Measurements from ENCODE around the gene COL8A1. TPM values are rescaled to one million over a fixed set of nuclear protein-coding genes. Genes with fewer than 3 reads are reported as not detected.

Gene COL8A1
- total and polyA plus RNA-seq, 2 donors (not counting 1 experiment from before 2014, with no cell fraction given): 0.12 TPM; not detected in 1

DNA sequence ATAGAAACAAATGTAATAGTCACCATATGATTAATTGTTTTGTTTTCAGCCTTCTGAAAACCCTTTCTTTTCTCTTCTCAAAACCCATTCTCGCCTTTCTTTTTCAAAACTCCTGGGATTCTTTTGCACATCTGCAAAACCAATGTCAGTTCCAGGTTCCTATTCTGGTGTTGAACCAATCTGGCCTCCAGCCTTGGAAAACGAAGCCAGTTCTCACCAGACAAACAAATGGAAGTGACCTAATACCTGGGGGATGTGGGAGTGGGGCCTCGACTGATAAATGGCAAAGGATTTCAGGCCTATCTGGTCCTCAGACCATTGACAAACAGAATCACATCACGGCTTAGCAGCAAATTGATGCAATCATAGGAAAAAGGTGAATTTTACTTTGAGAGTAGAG is 73.0 kb downstream of the COL8A1 start:
- no peaks in the 10 kb centered on the region for H4K20me1 ChIP-seq (ENCODE audit: control insufficient read depth, insufficient read depth, low read length, poor library complexity, severe bottlenecking)
- intact Hi-C loops (cut with micrococcal nuclease): no loop called here
- peaks cover 11% of the 10 kb centered on the region for H3K27me3 Mint-ChIP-seq
- DNase-seq: no peak
- no peaks in the 10 kb centered on the region for H3K4me1 ChIP-seq (ENCODE audit: control insufficient read depth in 2 of 2, insufficient read depth in 2 of 2, low read length in 2 of 2)
- H3K9me3 Mint-ChIP-seq (ENCODE audit: insufficient read depth): no peaks in the 10 kb centered on the region
- no peaks in the 10 kb centered on the region for H3K9me3 ChIP-seq (ENCODE audit: control extremely low read depth in 1 of 3, control insufficient read depth in 2 of 3, insufficient read depth in 1 of 3, low read length in 2 of 3)
- H2AFZ ChIP-seq (ENCODE audit: insufficient read depth, low read depth, low read length, poor library complexity, severe bottlenecking): no peak overlapping the region
- POLR2A ChIA-PET: no interaction called here
- H3K4me3 ChIP-seq (ENCODE audit: control extremely low read depth in 1 of 5, extremely low read depth in 1 of 5, insufficient read depth in 1 of 5, low read depth in 2 of 5, low read length in 4 of 5): no peak overlapping the region
- CTCF ChIA-PET: no interaction called here
- H3K27me3 ChIP-seq (replicated peaks in 1 of 4; ENCODE audit: control extremely low read depth in 1 of 4, control insufficient read depth in 3 of 4, insufficient read depth in 4 of 4, low read length in 3 of 4): no peaks in the 10 kb centered on the region
- H3K36me3 ChIP-seq (replicated peaks in 1 of 2; ENCODE audit: control extremely low read depth in 1 of 2, control insufficient read depth in 1 of 2, extremely low read depth in 1 of 2, insufficient read depth in 2 of 2, low read length in 1 of 2): no peaks in the 10 kb centered on the region
- ATAC-seq (ENCODE audit: low read depth): no peak
- H3K4me3 Mint-ChIP-seq: no peak overlapping the region
- no peak overlapping the region for H3K4me2 ChIP-seq (replicated peaks; ENCODE audit: low read depth, low read length, poor library complexity, severe bottlenecking)
- no peaks in the 10 kb centered on the region for H3K4me1 Mint-ChIP-seq
- 80% methylated on average over 1 of the region's 4 CpGs for WGBS (ENCODE audit: insufficient coverage)
- H3K9ac ChIP-seq (ENCODE audit: low read length): no peak overlapping the region
- TF ChIP-seq, protein P1, sequence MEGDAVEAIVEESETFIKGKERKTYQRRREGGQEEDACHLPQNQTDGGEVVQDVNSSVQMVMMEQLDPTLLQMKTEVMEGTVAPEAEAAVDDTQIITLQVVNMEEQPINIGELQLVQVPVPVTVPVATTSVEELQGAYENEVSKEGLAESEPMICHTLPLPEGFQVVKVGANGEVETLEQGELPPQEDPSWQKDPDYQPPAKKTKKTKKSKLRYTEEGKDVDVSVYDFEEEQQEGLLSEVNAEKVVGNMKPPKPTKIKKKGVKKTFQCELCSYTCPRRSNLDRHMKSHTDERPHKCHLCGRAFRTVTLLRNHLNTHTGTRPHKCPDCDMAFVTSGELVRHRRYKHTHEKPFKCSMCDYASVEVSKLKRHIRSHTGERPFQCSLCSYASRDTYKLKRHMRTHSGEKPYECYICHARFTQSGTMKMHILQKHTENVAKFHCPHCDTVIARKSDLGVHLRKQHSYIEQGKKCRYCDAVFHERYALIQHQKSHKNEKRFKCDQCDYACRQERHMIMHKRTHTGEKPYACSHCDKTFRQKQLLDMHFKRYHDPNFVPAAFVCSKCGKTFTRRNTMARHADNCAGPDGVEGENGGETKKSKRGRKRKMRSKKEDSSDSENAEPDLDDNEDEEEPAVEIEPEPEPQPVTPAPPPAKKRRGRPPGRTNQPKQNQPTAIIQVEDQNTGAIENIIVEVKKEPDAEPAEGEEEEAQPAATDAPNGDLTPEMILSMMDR (IDR thresholded peaks at IDR 0.05): no peak
- TF ChIP-seq EZH2 (IDR thresholded peaks at IDR 0.05; ENCODE audit: borderline replicate concordance, insufficient read depth, low read depth, low read length, poor library complexity, severe bottlenecking): no peak
- no peak overlapping the region for H3K27ac Mint-ChIP-seq
- no peak overlapping the region for H3K27ac ChIP-seq (ENCODE audit: low read length in 2 of 2)
- no peaks in the 10 kb centered on the region for H3K79me2 ChIP-seq (ENCODE audit: control insufficient read depth, insufficient read depth, low read length)

DNA sequence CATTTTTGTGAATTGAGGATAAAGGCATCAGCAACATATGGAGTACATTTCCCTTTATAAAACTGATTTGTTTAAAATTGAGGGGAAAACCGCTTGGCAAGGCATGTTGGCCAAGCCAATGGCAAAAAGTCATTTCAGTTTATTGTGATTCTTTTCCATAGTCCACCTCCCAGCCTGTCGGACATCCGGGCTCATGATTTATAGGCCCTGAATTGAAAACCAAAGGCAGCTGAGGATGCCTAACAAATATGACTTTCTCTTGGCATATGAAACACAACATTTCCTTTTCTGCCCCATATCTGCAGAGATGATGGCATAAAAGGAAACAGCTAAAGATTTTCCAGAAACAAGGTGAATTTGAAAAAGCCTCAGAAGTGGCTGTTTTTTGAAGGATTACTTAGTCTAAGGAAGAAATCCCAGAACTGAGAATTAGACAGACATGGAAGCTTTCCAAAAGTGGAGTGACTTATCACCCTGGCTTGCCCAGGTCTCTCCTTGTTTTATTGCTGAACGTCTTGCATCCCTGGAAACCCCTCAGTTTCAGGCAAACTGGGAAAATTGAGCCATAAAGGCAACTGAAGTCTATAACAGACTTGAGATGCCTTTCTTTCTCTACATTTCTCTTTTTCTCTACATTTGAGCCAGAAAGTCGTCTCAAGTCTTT is 74.0 kb downstream of the COL8A1 start:
- no peaks in the 10 kb centered on the region for H3K27me3 ChIP-seq (replicated peaks in 1 of 4; ENCODE audit: control extremely low read depth in 1 of 4, control insufficient read depth in 3 of 4, insufficient read depth in 4 of 4, low read length in 3 of 4)
- DNase-seq: no peak
- Mint-ChIP-seq H3K4me1 (no peaks in the 10 kb centered on the region), H3K9me3 (ENCODE audit: insufficient read depth) (no peaks in the 10 kb centered on the region), H3K4me3 (no peak overlapping the region), H3K27me3 (peaks cover 11% of the 10 kb centered on the region), H3K27ac (no peak overlapping the region)
- no peaks in the 10 kb centered on the region for H3K79me2 ChIP-seq (ENCODE audit: control insufficient read depth, insufficient read depth, low read length)
- intact Hi-C loops (cut with micrococcal nuclease): no loop called here
- TF ChIP-seq, protein P1 (IDR thresholded peaks at IDR 0.05): no peak
- no peak for TF ChIP-seq EZH2 (IDR thresholded peaks at IDR 0.05; ENCODE audit: borderline replicate concordance, insufficient read depth, low read depth, low read length, poor library complexity, severe bottlenecking)
- no peak overlapping the region for H3K4me3 ChIP-seq (ENCODE audit: control extremely low read depth in 1 of 5, extremely low read depth in 1 of 5, insufficient read depth in 1 of 5, low read depth in 2 of 5, low read length in 4 of 5)
- no peak overlapping the region for H3K4me2 ChIP-seq (replicated peaks; ENCODE audit: low read depth, low read length, poor library complexity, severe bottlenecking)
- no peak overlapping the region for H3K27ac ChIP-seq (ENCODE audit: low read length in 2 of 2)
- no peaks in the 10 kb centered on the region for H3K4me1 ChIP-seq (ENCODE audit: control insufficient read depth in 2 of 2, insufficient read depth in 2 of 2, low read length in 2 of 2)
- 100% methylated on average over 2 of the region's 5 CpGs for WGBS (ENCODE audit: insufficient coverage)
- H3K9me3 ChIP-seq (ENCODE audit: control extremely low read depth in 1 of 3, control insufficient read depth in 2 of 3, insufficient read depth in 1 of 3, low read length in 2 of 3): no peaks in the 10 kb centered on the region
- POLR2A ChIA-PET: no interaction called here
- no peak overlapping the region for H3K9ac ChIP-seq (ENCODE audit: low read length)
- ATAC-seq (ENCODE audit: low read depth): no peak
- H4K20me1 ChIP-seq (ENCODE audit: control insufficient read depth, insufficient read depth, low read length, poor library complexity, severe bottlenecking): no peaks in the 10 kb centered on the region
- CTCF ChIA-PET: no interaction called here
- H3K36me3 ChIP-seq (replicated peaks in 1 of 2; ENCODE audit: control extremely low read depth in 1 of 2, control insufficient read depth in 1 of 2, extremely low read depth in 1 of 2, insufficient read depth in 2 of 2, low read length in 1 of 2): no peaks in the 10 kb centered on the region
- no peak overlapping the region for H2AFZ ChIP-seq (ENCODE audit: insufficient read depth, low read depth, low read length, poor library complexity, severe bottlenecking)
